SK-N-DZ (cell line): ENCODE results near the gene NADSYN1.

Source experiments
- DNase-seq: peaks from one replicate; pipeline ENCODE4 v3.0.0-alpha.2; 2015; ENCODE audit warnings: low spot score

The NADSYN1 gene

GRCh38 chr11:71490731-71491390, 37.9 kb downstream of the NADSYN1 start:
- DNase-seq: no peak

GRCh38 chr11:71491531-71491930, 38.5 kb downstream of the NADSYN1 start:
- DNase-seq: no peak

GRCh38 chr11:71491940-71492339, 38.9 kb downstream of the NADSYN1 start:
- DNase-seq: no peak

DNA sequence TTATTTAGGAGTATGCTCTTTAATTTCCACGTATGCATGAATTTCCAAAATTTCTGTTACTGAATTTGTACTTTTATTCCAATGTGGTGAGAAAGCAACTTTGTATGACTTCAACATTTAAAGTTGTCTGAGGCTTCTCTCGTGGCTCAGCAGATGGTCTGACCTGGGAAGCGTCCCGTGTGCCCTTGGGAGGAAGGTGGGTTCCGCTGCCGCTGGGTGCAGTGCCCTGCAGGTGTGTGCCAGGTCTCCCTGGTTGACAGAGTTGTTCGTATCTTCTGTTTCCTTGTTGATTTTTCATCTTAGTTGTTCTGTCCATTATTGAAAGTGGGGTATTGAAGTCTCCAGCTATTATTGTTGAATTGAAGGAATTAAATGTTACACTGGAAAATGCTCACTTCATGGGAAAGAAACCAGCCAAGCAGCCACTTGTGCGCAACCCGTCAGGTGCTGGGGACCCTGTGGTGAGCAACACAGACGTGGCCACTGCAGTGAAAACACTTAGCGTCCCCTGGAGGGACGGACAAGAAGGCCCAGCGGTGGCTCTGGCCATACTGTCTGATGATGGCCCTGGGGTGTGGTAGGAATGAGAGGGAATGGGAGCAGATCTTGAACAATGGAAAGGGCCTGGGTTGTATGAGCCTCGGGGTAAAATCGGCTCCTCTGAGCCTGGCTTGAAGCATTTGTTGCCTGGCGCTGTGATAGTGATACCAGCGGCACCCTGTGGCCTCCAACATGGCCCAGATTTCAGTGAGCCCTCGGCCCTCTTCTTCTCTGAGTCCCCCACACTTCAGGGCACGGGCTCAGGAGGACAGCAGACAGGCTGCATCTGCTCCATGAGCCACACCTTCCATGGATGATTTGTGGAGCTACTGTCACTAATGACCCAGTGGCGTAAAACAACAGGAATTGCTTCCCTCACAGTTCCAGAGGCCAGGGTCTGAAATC, 42.6 kb downstream of the NADSYN1 start:
- no peak for DNase-seq

DNA sequence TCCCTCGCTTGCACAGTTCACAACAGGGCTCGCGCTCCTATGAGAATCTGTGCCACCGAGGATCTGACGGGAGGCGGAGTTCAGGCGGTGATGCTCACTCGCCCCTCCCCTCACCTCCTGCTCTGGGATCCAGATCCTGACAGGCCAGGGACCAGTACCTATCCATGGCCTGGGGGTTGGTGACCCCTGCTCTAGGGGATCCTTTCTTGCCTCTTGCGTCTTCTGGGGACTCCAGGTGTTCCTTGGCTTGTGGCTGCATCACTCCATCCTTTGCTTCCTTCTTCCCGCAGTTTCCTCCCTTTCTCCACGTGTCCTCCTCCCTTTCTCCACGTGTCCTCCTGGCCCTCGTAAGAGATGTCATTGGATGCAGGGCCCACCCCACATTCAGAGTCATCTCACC, 43.4 kb downstream of the NADSYN1 start:
- DNase-seq: no peak

DNA sequence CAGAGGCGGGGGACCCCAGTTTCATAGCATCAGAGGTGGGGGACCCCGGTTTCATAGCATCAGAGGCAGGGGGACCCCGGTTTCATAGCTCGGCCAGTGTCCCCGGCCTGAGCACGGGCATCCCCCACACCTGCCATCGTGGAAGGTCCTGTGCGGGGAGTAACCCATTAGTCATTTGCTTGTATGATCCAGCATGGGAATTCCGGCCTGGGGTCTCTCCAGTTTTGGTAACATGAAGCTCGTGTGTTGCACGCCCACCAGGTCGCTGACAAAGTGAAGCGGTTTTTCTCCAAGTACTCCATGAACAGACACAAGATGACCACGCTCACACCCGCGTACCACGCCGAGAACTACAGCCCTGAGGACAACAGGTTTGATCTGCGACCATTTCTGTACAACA, 45.1 kb downstream of the NADSYN1 start:
- no peak for DNase-seq

GRCh38 chr11:71499125-71499524, 46.1 kb downstream of the NADSYN1 start:
- DNase-seq: no peak

GRCh38 chr11:71499546-71499945, 46.5 kb downstream of the NADSYN1 start:
- no peak for DNase-seq

- DNase-seq: no peak
Observed at GRCh38 chr11:71500601-71501021, 47.6 kb downstream of the NADSYN1 start.

DNA sequence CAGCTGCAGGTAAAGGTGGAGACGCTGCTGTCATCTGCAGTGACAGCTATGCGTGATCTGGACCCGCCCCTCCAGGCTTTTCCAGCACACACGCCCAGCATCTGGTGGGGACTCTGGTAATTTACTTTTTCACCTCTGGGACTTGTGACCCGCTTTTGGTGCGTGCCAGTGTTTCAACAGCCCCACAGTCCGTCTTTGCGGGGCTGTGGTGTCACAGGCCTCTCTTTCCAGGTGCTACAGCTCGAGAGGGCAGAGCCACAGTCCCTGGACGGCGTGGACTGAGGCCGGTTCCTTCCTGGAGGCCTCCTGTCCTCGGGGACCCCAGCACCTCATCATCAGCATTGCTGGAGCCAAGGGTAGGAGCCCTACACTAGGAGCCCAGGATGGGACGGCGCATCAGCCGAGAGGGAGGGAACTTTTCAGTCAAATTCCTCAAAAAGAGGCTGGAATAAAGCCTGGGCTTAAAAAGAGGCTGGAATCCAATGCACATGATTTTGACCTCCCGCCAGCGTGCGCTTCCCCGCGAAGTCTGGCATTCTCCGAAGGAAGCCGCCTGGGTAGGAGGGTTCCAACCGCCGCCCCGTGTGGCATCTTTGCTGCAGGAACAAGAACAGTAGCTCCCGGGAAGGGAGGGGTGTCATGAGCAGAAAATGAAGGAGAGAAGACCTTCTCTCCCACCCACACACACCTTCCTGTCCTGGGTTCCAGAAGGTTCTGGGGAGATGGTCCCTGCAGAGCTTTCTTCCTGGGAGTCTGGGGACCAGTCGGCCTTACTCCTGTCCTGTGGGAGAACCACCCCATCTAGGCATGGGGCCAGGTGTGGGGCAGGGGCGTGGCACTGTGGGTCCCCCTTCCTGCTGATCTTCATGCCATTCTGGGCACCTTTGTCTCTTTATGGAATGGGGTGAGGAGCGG, 48.3 kb downstream of the NADSYN1 start:
- no peak for DNase-seq

- DNase-seq: no peak
Observed at GRCh38 chr11:71502026-71502425, 49.0 kb downstream of the NADSYN1 start.

DNA sequence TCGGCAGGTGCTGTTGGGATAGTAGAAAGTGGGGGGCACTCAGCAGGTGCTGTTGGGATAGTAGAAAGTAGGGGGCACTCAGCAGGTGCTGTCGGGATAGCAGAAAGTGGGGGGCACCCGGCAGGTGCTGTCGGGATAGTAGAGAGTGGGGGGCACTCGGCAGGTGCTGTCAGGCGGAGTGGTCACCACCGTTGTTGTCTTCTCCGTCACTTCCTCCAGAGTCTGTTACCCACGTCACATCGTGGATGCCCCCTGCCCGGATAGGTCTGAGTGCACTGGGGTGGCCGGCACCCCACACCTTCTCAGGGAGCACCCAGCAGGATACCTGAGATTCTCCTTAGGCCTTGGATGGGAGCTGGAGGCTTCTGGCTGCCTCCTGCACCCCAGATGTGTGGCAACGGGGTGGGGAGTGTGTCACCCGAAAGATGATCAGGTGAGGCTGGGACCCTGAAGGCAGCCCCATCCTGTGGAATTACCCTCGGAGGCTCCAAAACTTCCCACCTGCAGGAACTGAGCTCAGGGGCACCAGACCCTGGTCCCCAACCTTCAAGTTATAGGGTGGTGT, 50.0 kb downstream of the NADSYN1 start:
- no peak for DNase-seq

DNA sequence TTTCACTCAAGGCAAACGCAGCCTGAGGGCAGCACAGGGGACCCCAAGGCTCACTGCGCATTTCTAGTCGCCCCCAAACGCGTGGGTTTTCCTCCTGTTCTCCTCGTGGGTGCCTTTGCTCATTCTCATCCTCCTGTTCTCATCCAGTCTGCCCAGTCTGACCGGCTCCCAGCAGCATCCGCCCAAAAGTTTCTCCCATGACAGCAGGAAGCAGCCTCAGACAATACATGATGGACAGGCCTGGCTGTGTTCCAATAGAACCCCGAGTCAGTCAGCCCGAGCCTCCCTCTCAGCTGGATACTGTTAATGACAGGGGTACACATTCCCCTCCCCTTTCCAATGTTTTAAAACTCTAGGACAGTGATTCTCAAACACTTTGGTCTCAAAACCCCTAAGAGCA, 51.5 kb downstream of the NADSYN1 start:
- no peak for DNase-seq

DNA sequence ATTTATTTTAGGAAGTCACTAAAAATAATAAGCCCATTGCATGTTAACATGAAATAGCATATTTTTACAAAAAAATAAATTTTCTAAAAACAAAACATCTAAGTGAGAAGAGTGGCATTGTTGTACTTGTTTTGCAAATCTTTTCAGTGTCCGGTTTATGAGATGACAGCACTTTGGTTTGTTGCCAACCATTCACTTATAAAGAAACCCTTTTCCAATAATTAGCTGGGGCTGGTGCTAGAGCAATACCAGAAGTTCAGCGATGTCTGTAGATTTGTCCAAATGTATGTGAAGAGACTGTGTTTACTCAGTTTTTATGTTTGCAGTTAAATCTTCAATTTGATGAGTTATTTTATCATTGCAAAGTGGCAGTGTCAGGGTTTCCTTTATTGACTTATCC, 52.0 kb downstream of the NADSYN1 start:
- no peak for DNase-seq

DNA sequence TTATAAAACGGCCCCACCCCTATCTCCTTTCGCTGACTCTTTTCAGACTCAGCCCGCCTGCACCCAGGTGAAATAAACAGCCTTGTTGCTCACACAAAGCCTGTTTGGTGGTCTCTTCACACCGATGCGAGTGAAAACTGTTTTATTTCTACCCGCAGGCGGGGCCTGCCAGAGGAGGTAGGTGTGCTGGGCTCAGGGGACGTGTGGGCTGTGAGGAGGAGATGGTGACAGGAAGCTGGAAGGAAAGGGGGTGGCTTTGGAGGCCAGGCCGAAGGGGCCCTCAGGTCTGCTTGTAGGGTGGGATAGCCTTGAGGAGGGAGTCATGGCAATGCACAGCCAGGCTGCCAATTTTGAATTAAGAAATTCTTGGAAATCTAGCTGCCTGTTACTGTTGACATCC, 52.8 kb downstream of the NADSYN1 start:
- DNase-seq: no peak

- DNase-seq: no peak
Observed at GRCh38 chr11:71507102-71507501, 54.1 kb downstream of the NADSYN1 start.

DNA sequence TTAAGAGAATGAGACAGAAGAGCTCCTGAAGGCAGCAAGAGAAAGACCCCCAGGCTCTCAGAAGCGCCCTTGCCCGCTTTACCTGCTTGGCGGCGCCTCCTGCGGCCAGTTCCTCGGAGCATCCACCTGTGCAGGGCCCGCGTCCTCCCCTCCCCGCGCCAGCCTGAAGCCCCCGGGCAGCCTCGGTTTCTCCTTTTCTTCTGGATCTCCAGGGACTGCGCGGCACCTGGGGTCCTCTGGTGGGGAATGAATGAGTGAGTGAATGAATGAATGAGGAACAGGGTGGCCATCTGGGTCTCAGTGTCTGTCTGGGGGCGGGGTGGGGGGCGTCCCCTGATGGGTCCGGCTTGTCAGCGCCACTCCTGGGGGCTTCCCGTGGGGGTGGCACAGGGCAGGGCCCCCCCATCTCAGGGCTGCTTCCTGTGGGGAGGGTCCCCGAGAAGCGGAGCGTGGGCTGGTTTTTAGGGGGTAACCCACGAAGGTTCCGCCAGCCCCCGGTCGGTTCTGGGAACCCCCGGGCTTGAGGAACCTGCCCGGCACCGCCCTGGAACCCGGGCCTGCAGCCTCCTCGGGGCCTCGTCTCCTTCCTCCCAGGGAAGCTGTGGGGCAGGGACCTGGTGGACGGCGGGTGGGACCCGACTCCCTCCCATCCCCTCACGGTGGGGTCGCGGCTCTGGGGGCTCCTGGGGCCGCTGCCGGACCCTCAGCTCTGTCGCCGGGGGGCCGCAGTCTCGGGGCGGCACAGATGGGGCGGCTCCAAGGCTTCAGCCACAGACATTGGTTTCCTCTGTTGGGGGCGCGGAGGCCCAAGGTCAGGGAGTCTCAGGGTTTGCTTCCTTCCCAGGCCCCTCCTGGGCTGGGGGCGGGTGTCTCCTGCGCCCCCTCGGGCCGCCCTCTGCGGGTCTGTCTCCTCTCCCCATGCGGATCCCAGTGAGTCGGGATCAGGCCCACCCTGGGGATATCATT, 65.8 kb downstream of the NADSYN1 start:
- no peak for DNase-seq

- no peak for DNase-seq
Observed at GRCh38 chr11:71519546-71519945, 66.5 kb downstream of the NADSYN1 start.

DNA sequence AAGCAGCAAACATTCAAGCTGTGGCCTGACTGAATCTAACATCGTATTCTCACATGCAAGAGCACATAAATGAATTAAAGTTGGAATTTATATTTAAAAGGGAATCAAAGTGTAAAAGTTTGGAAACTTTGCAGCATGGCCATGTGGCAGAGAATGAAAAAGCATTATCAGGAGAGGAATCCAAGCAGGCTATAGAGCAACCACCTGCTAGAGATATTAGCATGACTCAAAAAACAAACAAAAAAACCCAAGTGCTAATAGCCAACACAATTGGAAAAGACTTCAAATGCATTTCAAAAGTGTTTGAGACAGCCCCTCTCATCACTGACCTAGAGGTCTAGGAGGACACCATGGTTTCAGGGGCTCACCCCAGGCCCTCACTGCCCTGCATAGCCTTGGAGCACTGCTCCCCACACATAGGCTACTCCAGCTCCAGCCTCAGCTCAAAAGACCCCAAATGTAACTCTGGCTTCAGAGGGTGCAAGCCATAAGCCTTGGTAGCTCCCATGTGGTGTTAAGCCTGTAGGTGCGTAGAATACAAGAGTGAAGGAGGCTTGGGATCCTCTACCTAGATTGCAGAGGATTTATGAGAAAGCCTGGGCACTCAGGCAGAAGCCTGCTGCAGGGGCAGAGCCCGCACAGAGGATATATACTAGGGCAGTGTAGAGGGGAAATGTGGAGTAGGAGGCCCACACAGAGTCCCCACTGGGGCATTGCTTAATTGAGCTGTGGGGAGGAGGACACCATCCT, 72.4 kb downstream of the NADSYN1 start:
- no peak for DNase-seq
